Fibroblast of gingiva (primary cell): ENCODE data around the gene ACTL7B.
"Not testable (repeated sequence)": the region's sequence is repeated elsewhere in the genome, so short reads cannot be mapped to it uniquely, and the experiment has no call there.

Source experiments
- DNase-seq: peaks from one replicate; pipeline ENCODE4 v3.0.0-alpha.2; 2011; ENCODE audit warnings: low read depth

The ACTL7B gene, protein sequence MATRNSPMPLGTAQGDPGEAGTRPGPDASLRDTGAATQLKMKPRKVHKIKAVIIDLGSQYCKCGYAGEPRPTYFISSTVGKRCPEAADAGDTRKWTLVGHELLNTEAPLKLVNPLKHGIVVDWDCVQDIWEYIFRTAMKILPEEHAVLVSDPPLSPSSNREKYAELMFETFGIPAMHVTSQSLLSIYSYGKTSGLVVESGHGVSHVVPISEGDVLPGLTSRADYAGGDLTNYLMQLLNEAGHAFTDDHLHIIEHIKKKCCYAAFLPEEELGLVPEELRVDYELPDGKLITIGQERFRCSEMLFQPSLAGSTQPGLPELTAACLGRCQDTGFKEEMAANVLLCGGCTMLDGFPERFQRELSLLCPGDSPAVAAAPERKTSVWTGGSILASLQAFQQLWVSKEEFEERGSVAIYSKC

DNA sequence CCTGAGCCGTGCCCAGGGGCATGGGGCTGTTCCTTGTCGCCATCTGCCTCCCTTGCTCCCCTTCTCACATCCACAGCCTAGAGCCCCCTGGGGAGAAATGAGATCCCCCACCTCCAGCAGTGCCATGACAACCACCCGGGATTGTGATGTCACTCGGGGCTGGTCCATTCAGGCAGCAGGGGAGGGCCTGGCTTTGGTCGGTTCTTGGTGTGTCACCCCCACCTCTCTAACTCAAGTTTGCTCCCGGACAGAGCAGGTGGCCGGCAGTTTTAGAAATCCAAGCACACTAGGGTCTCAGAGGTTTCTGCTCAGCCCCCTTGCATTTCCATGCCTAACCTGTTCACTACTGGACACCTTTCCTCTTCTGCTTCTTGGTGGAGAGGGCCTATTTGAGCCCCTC lies at the start of gene ACTL7B:
Gene ACTL7B, minus strand, starts transcription at position 99 of the 400 bp plus-strand sequence. Its CDS starts 56 bp downstream, at position 43.
- DNase-seq: no peak

- no peak for DNase-seq
Measured at GRCh38 chr9:108905494-108905893, 49.7 kb upstream of the ACTL7B start.

GRCh38 chr9:108904161-108904560 lies 48.4 kb upstream of the ACTL7B start:
- DNase-seq: no peak

- no peak for DNase-seq
Measured at GRCh38 chr9:108903420-108904103, 47.8 kb upstream of the ACTL7B start.

DNA sequence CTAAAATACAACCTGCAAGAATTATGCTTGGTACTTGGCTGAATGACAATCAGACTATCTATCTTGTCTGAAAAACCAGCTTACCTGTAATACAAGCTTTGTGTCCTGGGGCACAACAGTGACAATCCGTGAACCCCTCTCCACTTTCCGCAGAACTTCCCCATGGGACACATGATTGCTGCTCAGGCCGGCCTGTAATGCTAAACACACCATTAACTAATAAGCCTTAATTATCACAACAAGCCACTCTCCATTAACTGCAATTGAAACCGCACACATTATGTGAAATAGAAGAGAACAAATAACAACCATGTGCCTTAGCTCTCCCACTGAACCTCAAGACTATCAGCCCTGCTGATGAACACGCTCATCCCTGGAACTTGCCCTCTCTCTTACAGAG lies 44.4 kb upstream of the ACTL7B start:
- DNase-seq: no peak

DNA sequence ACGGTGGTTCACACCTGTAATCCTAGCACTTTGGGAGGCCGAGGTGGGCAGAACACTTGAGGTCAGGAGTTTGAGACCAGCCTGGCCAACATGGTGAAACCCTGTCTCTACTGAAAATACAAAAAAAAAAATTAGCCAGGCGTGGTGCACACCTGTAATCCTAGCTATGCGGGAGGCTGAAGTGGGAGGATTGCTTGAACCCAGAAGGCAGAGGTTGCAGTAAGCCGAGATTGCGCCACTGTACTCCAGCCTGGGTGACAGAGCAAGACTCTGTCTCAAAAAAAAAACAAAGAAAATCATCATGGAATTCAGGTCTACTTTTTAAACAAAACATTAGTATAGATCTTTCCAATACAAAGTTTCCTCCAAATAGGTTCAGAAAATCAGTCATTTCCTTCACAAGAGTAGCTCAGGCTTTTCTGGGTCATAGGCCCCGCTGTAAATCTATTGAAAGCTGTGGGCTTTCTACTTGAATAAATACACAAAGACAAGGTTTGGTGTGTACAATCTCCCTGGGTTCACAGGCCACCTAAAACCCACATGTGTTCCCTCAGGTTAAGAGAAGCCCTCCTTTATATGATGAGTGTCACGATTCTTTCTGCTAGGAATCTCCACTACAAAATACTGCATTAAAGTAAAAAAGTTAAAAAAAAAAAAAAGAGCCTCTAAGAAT lies 43.4 kb upstream of the ACTL7B start:
- DNase-seq: not testable (repeated sequence)

DNA sequence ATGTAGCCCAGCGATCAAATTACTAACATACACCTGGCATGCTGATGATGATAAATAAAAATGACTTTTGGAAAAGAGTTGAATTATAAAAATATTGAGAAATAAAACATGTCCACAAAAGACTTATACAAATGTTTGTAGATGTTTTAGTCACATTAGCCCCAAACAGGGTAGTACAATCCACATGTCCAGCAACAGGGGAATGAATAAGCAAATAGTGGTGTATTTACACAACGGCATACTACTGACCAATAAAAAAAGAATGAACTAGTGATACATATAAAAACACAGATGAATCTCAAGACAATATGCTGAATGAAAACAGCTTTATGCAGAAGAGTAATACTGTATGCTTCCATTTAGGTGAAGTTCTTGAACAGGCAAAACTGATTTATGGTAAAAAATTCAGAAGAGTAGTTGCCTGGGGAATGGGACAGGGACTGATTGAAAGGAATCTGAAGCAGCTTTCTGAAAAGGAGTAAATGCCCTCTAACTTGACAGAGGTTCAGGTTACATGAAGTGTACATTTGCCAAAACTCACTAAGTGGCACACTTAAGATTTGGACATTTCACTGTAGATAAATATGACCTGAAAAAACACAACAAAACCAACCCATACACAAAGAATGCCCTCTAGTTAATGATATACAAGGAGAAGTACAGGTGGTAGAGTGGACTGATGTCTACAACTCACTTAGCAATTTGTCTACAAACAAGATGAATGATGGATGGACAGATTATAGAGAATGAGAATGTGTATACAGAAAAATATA lies 41.7 kb upstream of the ACTL7B start:
- DNase-seq: no peak

DNA sequence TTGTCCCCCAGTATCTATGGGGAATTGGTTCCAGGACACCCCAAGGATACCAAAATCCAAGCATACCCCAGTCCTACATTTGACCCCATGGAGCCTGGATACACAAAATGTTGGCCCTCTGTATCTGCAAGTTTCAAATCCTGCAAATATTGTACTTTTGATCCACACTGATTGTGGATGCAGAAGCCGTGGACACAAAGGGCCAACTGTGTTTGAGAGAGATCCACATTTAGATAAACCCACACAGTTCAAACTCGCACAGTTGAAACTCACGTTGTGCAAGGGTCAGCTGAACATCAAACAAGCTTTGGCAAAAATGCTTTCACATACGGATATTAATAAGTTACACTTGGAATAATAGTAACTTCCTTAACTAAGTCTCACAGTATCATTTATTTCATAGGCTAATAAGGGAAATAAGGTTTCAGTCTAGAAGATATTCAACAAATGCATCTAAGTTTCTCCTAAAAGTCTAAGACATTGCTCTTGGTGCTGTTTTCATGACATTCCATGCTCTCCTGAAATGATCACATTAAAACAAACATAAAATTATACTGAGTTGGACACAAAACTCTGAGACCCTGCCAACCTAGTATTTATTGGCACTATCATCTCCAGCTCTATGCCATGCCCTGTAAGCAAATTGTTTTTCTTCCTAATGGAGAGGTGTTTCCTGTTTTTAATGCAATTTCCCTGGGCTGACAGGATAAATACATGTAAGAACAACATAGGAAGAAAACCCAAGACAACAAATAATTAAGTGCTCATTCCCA lies 38.6 kb upstream of the ACTL7B start:
- no peak for DNase-seq

- DNase-seq: no peak
Measured at GRCh38 chr9:108889649-108890067, 33.9 kb upstream of the ACTL7B start.

GRCh38 chr9:108886594-108887271 lies 30.9 kb upstream of the ACTL7B start:
- not testable (repeated sequence) for DNase-seq

- DNase-seq: peak; percentile 65
Measured at GRCh38 chr9:108885643-108886348, 30.0 kb upstream of the ACTL7B start.

DNA sequence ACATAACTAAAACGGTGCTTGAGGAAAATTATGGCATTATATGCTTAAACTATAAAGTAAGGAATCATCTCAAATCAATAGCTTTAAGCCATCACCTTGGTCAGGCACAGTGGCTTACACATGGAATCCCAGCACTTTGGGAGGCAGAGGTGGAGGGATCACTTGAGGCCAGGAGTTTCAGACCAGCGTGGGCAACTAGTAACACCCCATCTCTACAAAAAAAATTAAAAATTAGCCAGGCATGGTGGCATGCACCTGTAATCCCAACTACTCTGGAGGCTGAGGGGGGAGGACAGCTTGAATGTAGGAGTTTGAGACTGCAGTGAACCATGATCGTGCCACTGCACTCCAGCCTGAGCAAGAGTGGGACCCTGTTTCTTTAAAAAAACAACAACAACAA lies 28.9 kb upstream of the ACTL7B start:
- no peak for DNase-seq

DNA sequence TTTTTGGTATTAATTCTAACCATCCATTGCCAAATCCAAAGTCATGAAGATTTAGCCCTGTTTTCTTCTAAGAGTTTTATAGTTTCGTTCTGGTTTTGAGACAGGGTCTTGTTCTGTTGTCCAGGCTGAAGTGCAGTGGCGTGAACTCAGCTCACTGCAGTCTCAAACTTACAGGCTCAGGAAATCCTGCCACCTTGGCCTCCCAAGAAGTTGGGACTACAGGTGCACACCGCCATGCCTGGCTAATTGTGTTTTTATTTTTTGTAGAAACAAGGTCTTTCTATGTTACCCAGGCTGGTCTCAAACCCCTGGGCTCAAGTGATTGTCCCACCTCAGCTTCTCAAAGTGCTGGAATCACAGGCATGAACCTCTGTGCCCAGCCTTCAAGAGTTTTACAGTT lies 27.3 kb upstream of the ACTL7B start:
- no peak for DNase-seq

DNA sequence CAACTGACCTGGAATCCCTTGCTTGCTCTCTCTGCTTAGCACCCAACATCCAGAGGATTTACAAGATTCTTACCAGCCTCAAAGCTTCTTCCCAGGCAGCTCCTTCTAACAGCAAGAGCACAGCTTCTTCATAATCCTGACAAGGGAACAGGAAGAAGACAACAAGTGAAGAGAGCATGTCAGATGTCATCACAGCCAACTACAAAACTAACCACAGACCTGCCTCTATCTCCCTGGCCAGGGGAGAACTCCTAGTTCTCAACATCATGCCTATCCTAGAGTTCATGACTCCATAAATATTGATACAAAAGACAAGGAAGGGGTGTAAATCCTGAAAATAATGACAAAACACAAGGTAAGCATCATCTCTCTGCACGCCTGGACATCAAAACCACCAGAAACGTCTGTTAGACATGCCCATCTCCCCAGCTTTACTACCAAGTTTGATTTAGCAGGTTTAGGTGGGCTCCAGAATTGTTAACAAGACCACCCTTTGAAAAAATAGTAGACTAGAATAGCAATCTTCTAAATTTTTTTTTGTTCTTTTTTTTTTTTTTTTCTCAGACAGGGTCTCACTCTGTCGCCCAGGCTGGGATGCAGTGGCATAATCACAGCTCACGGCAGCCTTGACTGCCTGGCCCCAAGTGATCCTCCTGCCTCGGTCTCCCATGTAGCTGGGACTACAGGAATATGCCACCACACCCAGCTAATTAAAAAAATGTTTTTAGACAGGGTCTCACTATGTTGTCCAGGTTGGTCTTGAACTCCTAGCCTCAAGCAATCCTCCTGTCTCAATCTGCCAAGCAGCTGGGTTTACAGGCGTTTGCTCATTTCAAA lies 26.5 kb upstream of the ACTL7B start:
- DNase-seq: no peak

DNA sequence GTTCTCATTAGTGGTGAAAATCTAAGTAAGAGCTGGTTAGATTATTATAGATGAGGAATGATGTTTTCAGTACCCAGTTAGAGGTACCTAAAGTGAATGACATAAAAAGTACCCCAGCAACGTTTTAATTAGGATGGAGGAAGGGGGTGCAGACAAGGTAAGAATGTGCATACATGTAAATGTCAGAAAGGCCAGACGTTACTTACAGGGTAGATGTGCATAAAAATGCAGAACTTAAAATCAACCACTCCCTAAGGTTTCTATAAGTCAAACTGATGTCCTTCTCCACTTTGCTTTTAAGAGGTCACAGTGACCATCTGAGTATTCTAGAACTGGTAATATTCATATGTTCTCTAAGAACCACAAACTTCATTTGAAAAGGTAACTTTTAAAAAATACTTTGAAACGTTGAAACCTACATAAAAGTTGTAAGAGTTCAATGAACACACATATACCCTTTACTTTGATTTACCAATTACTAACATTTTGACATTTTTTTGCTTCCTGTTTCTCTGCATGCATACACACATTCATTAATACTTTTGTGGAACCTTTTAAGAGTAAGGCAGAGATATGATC lies 25.0 kb upstream of the ACTL7B start:
- no peak for DNase-seq

- no peak for DNase-seq
Measured at GRCh38 chr9:108877524-108877923, 21.7 kb upstream of the ACTL7B start.

GRCh38 chr9:108876425-108876824 lies 20.6 kb upstream of the ACTL7B start:
- no peak for DNase-seq

GRCh38 chr9:108874058-108874788 lies 18.4 kb upstream of the ACTL7B start:
- DNase-seq: no peak
